ENCODE data around the gene TTC16. TPM values are rescaled to one million over a fixed set of nuclear protein-coding genes. Genes with fewer than 3 reads are reported as not detected.

Gene TTC16
- total and polyA plus RNA-seq, 2 donors (not counting 1 experiment from before 2014, with no cell fraction given) = under 0.01 TPM; not detected in 1

DNA sequence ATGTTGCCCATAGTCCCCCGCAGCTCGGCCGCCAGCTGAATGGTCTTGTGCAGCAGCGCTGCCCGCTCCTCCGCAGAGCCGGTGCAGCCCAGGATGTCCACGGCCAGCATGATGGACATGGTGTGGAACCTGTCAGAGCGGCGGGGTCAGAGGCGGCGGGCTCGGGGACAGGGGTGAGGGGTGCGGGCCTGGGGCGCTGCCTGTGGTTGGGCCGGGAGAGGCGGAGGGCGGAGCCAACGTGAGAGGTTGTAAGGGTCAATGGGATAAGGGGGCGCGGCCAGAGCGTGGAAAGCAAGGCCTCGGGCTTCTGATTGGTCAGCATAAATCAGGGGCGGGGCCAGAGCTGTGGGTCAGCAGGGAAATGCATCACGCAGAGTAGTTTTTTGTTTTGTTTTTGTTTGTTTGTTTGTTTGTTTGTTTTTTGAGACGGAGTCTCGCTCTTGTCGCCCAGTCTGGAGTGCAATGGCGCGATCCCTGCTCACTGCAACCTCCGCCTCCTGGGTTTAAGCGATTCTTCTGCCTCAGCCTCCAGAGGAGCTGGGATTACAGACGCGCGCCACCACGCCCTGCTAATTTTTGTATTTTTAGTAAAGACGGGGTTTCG lies 26.1 kb downstream of the TTC16 start:
- Histone ChIP-seq H3K4me3 (replicated peaks in 1 of 4; ENCODE audit: control extremely low read depth in 1 of 4, insufficient read depth in 1 of 4, low read depth in 3 of 4, low read length in 4 of 4) (peak overlapping the region in 1 of 4 experiments; percentile 28), H3K36me3 (ENCODE audit: control insufficient read depth, insufficient read depth, low read length) (no peaks in the 10 kb centered on the region), H3K27ac (ENCODE audit: insufficient read depth, low read length) (no peak overlapping the region), H3K9me3 (ENCODE audit: control insufficient read depth, insufficient read depth, low read depth, low read length) (no peaks in the 10 kb centered on the region), H2AFZ (ENCODE audit: low read length) (no peak overlapping the region), H4K20me1 (ENCODE audit: control insufficient read depth, extremely low read depth, insufficient read depth, low read length) (no peaks in the 10 kb centered on the region), H3K9ac (ENCODE audit: insufficient read depth, low read length) (no peak overlapping the region), H3K27me3 (ENCODE audit: control insufficient read depth, insufficient read depth, low read length) (no peaks in the 10 kb centered on the region), H3K4me2 (ENCODE audit: extremely low read depth, insufficient read depth, low read length) (no peak overlapping the region), H3K79me2 (ENCODE audit: control insufficient read depth, insufficient read depth, low read length) (no peaks in the 10 kb centered on the region), H3K4me1 (ENCODE audit: control insufficient read depth, extremely low read depth, insufficient read depth, low read length) (peaks cover 9% of the 10 kb centered on the region)
- peak; percentile 19 to 39 for DNase-seq (ENCODE audit: low read depth in 2 of 2)
- no peak for TF ChIP-seq EZH2 (IDR thresholded peaks at IDR 0.05; ENCODE audit: low read length, missing control alignments)

DNA sequence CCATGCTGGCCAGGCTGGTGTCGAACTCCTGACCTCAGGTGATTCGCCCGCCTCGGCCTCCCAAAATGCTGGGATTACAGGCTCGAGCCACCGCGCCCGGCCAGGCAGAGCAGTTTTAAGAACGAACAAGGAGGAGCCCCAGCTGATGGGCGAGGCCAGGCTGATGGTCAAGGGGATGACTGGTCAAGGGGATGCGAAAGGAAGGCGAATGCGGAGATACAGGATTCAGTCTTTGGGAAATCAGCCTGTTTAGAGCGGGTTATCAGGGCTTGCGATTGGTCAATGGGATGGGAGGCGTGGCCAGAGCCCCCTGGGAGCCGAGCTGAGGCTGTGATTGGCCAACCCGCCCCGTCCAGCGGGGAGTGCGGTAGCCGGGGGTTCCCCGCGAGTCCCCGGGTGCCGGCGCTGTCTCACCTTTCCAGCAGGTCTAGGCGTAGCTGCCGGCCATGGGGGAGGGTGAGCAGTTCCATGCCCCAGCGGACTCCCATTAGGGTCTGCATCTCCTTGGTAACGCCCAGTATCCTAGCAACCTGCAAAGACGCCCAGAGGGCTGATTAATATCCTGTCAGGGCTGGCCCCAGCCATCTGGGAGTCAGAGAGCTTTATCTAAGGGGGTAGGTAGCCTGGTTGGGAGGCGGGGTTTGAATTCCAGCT lies 26.7 kb downstream of the TTC16 start:
- H2AFZ ChIP-seq (ENCODE audit: low read length) = no peak overlapping the region
- H3K27me3 ChIP-seq (ENCODE audit: control insufficient read depth, insufficient read depth, low read length) = peaks cover 3% of the 10 kb centered on the region
- TF ChIP-seq, protein P1, sequence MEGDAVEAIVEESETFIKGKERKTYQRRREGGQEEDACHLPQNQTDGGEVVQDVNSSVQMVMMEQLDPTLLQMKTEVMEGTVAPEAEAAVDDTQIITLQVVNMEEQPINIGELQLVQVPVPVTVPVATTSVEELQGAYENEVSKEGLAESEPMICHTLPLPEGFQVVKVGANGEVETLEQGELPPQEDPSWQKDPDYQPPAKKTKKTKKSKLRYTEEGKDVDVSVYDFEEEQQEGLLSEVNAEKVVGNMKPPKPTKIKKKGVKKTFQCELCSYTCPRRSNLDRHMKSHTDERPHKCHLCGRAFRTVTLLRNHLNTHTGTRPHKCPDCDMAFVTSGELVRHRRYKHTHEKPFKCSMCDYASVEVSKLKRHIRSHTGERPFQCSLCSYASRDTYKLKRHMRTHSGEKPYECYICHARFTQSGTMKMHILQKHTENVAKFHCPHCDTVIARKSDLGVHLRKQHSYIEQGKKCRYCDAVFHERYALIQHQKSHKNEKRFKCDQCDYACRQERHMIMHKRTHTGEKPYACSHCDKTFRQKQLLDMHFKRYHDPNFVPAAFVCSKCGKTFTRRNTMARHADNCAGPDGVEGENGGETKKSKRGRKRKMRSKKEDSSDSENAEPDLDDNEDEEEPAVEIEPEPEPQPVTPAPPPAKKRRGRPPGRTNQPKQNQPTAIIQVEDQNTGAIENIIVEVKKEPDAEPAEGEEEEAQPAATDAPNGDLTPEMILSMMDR (conservative IDR thresholded peaks at IDR 0.05 in 1 of 2, IDR thresholded peaks at IDR 0.05 in 1 of 2; ENCODE audit: low read depth in 1 of 2, low read length in 2 of 2) = no peak
- no peak for TF ChIP-seq EZH2 (IDR thresholded peaks at IDR 0.05; ENCODE audit: low read length, missing control alignments)
- H4K20me1 ChIP-seq (ENCODE audit: control insufficient read depth, extremely low read depth, insufficient read depth, low read length) = no peaks in the 10 kb centered on the region
- no peaks in the 10 kb centered on the region for H3K9me3 ChIP-seq (ENCODE audit: control insufficient read depth, insufficient read depth, low read depth, low read length)
- no peaks in the 10 kb centered on the region for H3K36me3 ChIP-seq (ENCODE audit: control insufficient read depth, insufficient read depth, low read length)
- H3K9ac ChIP-seq (ENCODE audit: insufficient read depth, low read length) = no peak overlapping the region
- peaks cover 9% of the 10 kb centered on the region for H3K4me1 ChIP-seq (ENCODE audit: control insufficient read depth, extremely low read depth, insufficient read depth, low read length)
- H3K4me2 ChIP-seq (ENCODE audit: extremely low read depth, insufficient read depth, low read length) = no peak overlapping the region
- no peaks in the 10 kb centered on the region for H3K79me2 ChIP-seq (ENCODE audit: control insufficient read depth, insufficient read depth, low read length)
- no peak overlapping the region for H3K27ac ChIP-seq (ENCODE audit: insufficient read depth, low read length)
- peak overlapping the region in 1 of 4 experiments; percentile 28 for H3K4me3 ChIP-seq (replicated peaks in 1 of 4; ENCODE audit: control extremely low read depth in 1 of 4, insufficient read depth in 1 of 4, low read depth in 3 of 4, low read length in 4 of 4)
- DNase-seq (ENCODE audit: low read depth in 2 of 2) = peak; percentile 48 to 76

DNA sequence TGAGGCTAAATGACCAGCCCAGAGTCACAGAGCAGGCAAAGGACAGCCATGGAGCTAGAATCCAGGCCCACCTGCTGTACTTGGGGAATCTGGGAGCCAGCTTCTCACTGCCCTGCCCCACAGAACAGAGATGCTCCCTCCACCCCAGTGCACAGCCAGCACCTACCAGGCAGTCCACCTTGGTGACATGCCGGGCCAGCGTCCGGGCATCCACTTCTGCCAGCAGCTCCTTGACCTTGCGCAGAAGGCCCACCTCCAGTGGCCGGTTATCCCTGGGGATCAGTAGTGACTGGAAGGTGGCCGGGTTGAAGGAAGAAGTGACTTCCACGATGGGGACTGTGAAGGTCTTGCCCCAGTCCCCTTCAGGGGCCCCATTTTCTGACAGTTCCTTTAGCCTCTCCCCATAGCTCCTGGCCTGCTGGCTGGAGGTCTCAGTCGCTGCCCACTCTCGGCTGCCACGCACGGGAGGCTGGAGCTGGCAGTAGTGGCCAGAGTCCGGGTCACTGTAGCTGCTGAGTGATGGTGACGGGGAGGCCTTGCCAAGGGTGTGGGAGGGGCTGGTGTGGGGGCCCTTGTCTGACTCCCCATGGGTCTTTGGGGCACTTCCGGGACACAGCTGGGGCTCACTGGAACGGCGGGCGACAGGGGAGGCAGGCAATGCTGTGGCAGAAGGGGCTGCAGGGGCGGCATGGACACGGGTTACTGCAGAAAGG lies 28.7 kb downstream of the TTC16 start:
- Histone ChIP-seq H3K27ac (ENCODE audit: insufficient read depth, low read length) (no peak overlapping the region), H3K27me3 (ENCODE audit: control insufficient read depth, insufficient read depth, low read length) (peaks cover 10% of the 10 kb centered on the region), H3K9me3 (ENCODE audit: control insufficient read depth, insufficient read depth, low read depth, low read length) (no peaks in the 10 kb centered on the region), H3K9ac (ENCODE audit: insufficient read depth, low read length) (no peak overlapping the region), H2AFZ (ENCODE audit: low read length) (no peak overlapping the region), H3K4me3 (replicated peaks in 1 of 4; ENCODE audit: control extremely low read depth in 1 of 4, insufficient read depth in 1 of 4, low read depth in 3 of 4, low read length in 4 of 4) (no peak overlapping the region), H3K4me2 (ENCODE audit: extremely low read depth, insufficient read depth, low read length) (no peak overlapping the region), H4K20me1 (ENCODE audit: control insufficient read depth, extremely low read depth, insufficient read depth, low read length) (no peaks in the 10 kb centered on the region), H3K79me2 (ENCODE audit: control insufficient read depth, insufficient read depth, low read length) (no peaks in the 10 kb centered on the region), H3K4me1 (ENCODE audit: control insufficient read depth, extremely low read depth, insufficient read depth, low read length) (peaks cover 9% of the 10 kb centered on the region), H3K36me3 (ENCODE audit: control insufficient read depth, insufficient read depth, low read length) (no peaks in the 10 kb centered on the region)
- no peak for DNase-seq (ENCODE audit: low read depth in 2 of 2)
- TF ChIP-seq EZH2 (IDR thresholded peaks at IDR 0.05; ENCODE audit: low read length, missing control alignments) = no peak
- TF ChIP-seq, protein P1 (conservative IDR thresholded peaks at IDR 0.05 in 1 of 2, IDR thresholded peaks at IDR 0.05 in 1 of 2; ENCODE audit: low read depth in 1 of 2, low read length in 2 of 2) = no peak

Data from fibroblast of lung (primary cell).